CD4-positive, alpha-beta T cell treated with Interleukin-15 for 4 hours (primary cell): ENCODE results near the gene SPAM1.
"Not testable (repeated sequence)": the region's sequence is repeated elsewhere in the genome, so short reads cannot be mapped to it uniquely, and the experiment has no call there.

Source experiments
- DNase-seq: peaks from one replicate; pipeline ENCODE4 v3.0.0-alpha.2; 2020; ENCODE audit warnings: low spot score

Gene SPAM1

DNA sequence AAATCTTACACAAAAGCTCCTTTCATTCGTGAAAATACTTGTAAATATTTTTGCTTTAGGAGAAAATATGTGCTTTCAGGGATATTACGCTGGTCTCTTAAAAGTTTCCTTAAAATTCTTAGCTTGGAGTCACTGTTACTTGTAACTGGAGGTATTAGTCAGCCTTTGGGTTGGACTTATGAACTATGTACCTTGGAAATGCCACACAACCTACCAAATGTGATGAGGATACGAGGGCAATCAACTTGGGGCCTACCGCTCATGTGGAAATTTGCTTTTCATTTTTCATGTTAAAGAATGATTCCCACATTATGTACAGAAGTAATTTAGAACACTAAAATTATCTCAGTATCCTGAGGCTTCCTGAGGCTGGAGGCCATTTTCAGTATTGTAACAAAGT lies 23.1 kb downstream of the SPAM1 start:
- no peak for DNase-seq

- DNase-seq, result no peak
Measured at GRCh38 chr7:123958186-123958703, 33.2 kb downstream of the SPAM1 start.

GRCh38 chr7:123961771-123962170 lies 36.7 kb downstream of the SPAM1 start:
- no peak for DNase-seq

DNA sequence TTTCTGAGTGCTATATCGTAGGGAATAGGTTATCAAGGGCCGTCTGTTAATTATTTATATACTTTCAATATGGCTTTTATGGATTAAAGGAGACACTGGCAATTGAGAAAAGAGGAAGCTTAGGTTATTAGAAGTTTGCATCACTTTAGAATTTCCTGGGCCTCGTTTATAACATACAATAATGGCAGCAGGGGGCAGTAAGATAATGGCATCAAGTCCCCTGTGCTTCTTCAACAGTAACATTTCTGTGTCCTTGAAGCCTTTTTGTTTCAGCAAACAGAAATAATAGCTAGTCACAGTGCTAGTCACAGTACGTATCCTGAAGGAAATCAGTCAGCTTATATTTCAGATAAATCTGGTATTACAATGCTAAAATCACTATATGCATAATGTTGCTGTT lies 41.9 kb downstream of the SPAM1 start:
- no peak for DNase-seq

DNA sequence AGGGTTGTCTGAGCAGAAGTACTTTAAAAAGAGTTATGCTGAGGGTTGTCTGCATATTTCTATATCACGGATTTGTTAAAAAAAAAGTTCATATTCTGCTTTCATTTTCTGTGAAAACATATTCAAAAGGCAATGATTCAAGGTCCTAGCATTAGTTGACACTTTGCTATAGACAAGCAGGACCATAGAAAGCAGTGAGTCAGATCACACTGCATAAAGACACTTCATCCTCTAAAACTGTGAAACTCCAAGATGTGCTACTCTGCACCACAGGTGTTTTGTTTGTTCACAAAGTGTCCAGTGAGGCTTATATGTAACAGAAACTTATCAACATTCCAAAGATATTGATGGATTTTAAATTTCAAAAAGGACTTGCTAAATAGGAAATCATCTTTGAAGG lies 47.0 kb downstream of the SPAM1 start:
- no peak for DNase-seq

DNA sequence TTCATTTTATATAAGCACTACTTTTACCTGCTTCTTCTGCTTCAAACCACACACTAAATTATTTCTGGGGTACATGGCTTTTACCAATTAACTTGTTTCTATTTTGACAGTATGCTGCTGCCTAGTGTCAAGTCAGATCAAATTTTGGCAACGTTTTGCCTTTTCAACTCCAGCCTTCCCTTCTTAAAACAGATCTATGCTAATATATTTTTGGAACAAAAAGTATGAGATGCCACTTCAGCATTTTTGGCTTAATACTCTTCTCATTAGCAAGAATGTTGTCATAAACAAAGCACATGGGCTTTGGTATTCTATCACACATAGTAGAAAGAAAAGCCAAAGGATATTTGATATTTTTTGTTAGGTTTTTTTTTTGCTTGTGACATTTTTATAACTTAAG lies 47.8 kb downstream of the SPAM1 start:
- DNase-seq, result no peak

- no peak for DNase-seq
Measured at GRCh38 chr7:123974326-123974908, 49.4 kb downstream of the SPAM1 start.

GRCh38 chr7:123975084-123975483 lies 50.0 kb downstream of the SPAM1 start:
- no peak for DNase-seq

- no peak for DNase-seq
Measured at GRCh38 chr7:123977081-123977480, 52.0 kb downstream of the SPAM1 start.

GRCh38 chr7:123979876-123980275 lies 54.8 kb downstream of the SPAM1 start:
- no peak for DNase-seq

- no peak for DNase-seq
Measured at GRCh38 chr7:123987445-123987844, 62.4 kb downstream of the SPAM1 start.

DNA sequence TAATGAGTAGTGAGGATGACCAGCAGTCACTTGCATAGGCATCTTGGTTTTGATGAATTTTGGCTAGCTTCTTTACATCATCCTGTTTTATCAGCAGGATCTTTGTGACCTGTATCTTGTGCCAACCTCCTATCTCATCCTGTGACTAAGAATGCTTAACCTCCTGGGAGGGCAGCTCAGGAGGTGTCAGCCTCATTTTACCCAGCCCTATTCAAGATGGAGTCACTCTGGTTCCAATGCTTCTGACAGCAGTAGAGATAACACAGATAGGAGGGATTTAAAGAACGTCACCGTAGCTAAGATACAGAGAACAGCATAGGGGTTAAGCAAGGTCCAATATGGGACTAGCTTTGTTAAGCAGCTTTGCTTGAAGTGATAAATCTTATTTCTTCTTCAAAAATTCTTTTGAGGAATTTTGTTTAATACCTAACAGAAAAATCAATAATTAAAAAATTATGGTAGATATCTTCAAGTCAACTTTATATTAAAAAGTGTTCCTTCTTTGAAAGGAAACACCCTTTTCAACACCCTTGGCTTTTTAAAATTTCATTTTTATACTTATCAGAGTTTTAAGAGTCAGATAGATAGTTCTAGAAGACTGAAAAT lies 68.0 kb downstream of the SPAM1 start:
- no peak for DNase-seq

GRCh38 chr7:123993996-123994395 lies 69.0 kb downstream of the SPAM1 start:
- no peak for DNase-seq

DNA sequence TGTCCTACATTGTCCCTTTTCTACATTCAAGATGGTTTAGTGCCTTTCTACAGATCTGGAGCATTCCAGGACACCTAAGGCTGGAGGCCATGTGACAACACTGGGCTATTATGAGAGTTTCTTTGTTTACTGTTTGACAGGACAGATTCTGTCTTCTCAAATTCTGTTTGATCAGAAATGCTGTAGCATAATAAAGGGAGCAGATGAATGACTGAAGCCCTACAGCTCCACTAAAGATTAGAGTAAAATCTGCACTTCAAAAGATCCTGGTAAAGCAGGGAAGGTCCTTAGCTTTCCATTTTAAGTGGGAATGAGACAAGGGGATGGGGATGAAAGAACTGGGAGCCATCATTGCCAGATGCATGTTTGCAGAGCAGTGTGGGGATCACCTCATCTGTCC lies 69.4 kb downstream of the SPAM1 start:
- DNase-seq, result no peak

DNA sequence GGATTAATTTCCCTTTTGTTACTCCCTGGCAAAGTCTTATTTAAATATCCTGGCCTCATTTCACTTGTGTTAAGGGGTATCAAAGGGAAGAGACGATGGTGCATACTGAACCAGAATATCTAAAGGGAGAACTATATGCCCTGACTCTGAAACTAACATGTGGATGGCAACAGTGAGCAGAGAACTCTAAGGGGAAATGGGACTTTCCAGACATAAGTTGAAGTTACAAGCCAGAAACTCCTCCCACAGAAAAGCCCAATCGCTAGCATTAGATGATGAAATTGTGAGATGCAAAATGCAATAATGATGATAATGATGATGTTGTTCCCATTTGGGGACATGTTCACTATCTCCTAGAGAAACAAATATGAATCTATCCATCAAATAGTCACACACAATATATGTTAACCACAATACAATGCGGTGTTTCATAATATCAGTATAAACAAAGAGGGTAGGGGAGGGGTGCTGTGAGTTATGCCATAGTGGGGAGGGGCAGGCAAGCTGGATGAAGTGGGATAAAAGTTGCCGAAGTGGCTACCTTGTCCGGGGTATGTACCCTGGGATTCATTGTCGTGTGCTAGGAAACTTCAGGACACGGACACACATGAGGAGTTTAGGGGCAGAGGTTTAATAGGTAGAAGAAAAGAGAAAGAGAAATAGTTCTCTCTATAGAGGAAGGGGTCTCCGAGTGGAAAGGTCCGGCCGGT lies 70.7 kb downstream of the SPAM1 start:
- no peak for DNase-seq

- no peak for DNase-seq
Measured at GRCh38 chr7:123996327-123996625, 71.2 kb downstream of the SPAM1 start.

GRCh38 chr7:123998921-123999320 lies 73.9 kb downstream of the SPAM1 start:
- DNase-seq, result no peak

GRCh38 chr7:123999703-124000102 lies 74.7 kb downstream of the SPAM1 start:
- DNase-seq, result no peak

GRCh38 chr7:124008296-124008695 lies 83.3 kb downstream of the SPAM1 start:
- not testable (repeated sequence) for DNase-seq

DNA sequence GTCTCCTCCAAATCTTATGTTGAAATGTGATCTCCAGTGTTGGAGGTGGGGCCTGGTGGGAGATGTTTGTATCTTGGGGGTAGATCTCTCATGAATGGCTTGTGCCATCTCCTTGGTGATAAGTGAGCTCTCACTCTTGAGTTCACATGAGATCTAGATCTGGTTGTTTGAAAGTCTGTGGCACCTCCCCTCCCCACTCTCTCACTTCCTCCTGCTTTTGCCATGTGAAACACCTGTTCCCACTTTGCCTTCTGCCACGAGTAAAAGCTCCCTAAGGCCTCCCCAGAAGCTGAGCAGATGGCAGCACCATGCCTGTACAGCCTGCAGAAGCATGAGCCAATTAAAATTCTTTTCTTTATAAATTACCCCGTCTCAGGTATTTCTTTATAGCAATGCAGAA lies 84.3 kb downstream of the SPAM1 start:
- DNase-seq, result no peak
